HEK293T (cell line): ENCODE data around the gene SLC39A8.

Source experiments
- ARNT ChIP-seq: fragments of 450-650 bp; IDR thresholded peaks from 2 replicates; pipeline ENCODE4 v1.6.1; 2017; ENCODE audit warnings: mild to moderate bottlenecking
- CTBP1 ChIP-seq: fragments of 450-650 bp; IDR thresholded peaks from 2 replicates; pipeline ENCODE4 v1.6.1; 2016; ENCODE audit warnings: borderline replicate concordance
- ELF4 ChIP-seq: fragments of 450-650 bp; IDR thresholded peaks from 2 replicates; pipeline ENCODE4 v1.6.1; 2017; ENCODE audit warnings: antibody characterized with exemption
- FOXA1 ChIP-seq: fragments of 450-650 bp; IDR thresholded peaks from 2 replicates; pipeline ENCODE4 v1.6.1; 2016; ENCODE audit warnings: mild to moderate bottlenecking
- FOXK2 ChIP-seq: fragments of 450-650 bp; IDR thresholded peaks from 2 replicates; pipeline ENCODE4 v1.6.1; 2016; ENCODE audit warnings: mild to moderate bottlenecking
- FOXM1 ChIP-seq: fragments of 450-650 bp; IDR thresholded peaks from 2 replicates; pipeline ENCODE4 v1.6.1; 2017; ENCODE audit warnings: mild to moderate bottlenecking, borderline replicate concordance
- HDGF ChIP-seq: fragments of 450-650 bp; IDR thresholded peaks from 2 replicates; pipeline ENCODE4 v1.6.1; 2017; ENCODE audit warnings: antibody characterized with exemption, borderline replicate concordance
- ZNF384 ChIP-seq: fragments of 450-650 bp; IDR thresholded peaks from 2 replicates; pipeline ENCODE4 v1.6.1; 2016
- TF ChIP-seq, protein P1 (sequence below): fragments of 450-650 bp; IDR thresholded peaks from 2 replicates; pipeline ENCODE4 v1.6.1; 2016

DNA sequence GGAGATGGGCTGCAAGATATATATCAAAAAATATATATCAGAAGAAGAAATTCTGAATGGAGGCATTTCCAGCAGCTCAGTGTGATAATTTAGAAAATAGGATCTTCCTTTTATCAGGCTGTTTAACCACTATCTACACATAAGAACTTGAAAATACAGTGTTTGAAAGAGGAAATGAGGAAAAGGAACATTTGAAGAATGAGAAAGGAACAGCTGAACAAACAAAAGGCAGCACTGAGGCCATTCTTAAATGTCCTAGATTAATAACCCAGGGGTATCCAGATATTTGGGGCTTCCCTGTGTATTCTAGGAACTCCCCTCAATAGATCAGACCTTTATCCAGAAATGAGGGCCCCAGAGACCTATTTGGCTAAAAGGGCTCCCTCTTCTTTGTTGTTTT lies 4.1 kb downstream of the SLC39A8 start:
- TF ChIP-seq FOXM1: no peak
- TF ChIP-seq, protein P1, sequence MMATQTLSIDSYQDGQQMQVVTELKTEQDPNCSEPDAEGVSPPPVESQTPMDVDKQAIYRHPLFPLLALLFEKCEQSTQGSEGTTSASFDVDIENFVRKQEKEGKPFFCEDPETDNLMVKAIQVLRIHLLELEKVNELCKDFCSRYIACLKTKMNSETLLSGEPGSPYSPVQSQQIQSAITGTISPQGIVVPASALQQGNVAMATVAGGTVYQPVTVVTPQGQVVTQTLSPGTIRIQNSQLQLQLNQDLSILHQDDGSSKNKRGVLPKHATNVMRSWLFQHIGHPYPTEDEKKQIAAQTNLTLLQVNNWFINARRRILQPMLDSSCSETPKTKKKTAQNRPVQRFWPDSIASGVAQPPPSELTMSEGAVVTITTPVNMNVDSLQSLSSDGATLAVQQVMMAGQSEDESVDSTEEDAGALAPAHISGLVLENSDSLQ: no peak
- no peak for TF ChIP-seq ELF4
- no peak for TF ChIP-seq ARNT
- no peak for TF ChIP-seq CTBP1
- TF ChIP-seq FOXK2: no peak
- TF ChIP-seq HDGF: no peak
- no peak for TF ChIP-seq ZNF384
- no peak for TF ChIP-seq FOXA1
